ENCODE results near the gene FNDC3B.

- TF ChIP-seq SIN3A (IDR thresholded peaks at IDR 0.05; ENCODE audit: borderline replicate concordance, insufficient read depth, low read depth, low read length) = no peak
- TF ChIP-seq, protein P1, sequence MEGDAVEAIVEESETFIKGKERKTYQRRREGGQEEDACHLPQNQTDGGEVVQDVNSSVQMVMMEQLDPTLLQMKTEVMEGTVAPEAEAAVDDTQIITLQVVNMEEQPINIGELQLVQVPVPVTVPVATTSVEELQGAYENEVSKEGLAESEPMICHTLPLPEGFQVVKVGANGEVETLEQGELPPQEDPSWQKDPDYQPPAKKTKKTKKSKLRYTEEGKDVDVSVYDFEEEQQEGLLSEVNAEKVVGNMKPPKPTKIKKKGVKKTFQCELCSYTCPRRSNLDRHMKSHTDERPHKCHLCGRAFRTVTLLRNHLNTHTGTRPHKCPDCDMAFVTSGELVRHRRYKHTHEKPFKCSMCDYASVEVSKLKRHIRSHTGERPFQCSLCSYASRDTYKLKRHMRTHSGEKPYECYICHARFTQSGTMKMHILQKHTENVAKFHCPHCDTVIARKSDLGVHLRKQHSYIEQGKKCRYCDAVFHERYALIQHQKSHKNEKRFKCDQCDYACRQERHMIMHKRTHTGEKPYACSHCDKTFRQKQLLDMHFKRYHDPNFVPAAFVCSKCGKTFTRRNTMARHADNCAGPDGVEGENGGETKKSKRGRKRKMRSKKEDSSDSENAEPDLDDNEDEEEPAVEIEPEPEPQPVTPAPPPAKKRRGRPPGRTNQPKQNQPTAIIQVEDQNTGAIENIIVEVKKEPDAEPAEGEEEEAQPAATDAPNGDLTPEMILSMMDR (IDR thresholded peaks at IDR 0.05) = no peak
Measured at GRCh38 chr3:172083995-172084409, 44.6 kb downstream of the FNDC3B start.
